ENCODE measurements around the gene HRH2. TPM values are rescaled to one million over a fixed set of nuclear protein-coding genes. Genes with fewer than 3 reads are reported as not detected.

Gene HRH2
- total RNA-seq, 1 experiment from 2014 or later, result not detected

DNA sequence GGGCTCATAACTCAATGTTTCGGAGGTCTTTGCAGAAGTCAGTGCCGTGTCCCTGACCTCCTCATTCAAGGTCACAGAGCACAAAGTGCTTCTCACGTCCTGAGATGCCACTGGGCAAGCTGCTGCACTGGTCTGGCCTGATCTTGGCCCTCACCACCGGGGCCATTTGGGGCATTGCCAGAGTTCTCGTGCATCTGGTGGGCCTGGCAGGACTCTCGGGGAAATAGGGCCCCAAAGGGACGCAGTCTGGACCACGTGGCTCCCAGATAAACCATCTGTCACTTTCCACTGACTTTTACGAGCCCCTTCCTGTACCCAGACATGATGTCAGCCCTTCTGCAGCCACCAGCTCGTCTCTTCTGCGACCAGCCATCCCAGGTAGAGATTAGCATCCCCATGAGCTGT is 54.8 kb downstream of the HRH2 start:
- peaks cover 98% of the 10 kb centered on the region for H3K27me3 ChIP-seq (ENCODE audit: insufficient read depth, low read depth)
- H3K9me2 ChIP-seq (ENCODE audit: insufficient read depth), result no peaks in the 10 kb centered on the region
- no peaks in the 10 kb centered on the region for H3K36me3 ChIP-seq (ENCODE audit: low read depth)
- no peak for DNase-seq
- H3K4me2 ChIP-seq, result no peak overlapping the region
- no peaks in the 10 kb centered on the region for H3K79me2 ChIP-seq (ENCODE audit: low read depth)
- POLR2A ChIA-PET (ENCODE audit: unreplicated experiment), result no interaction called here
- H3K4me3 ChIP-seq, result no peak overlapping the region
- intact Hi-C loops (cut with micrococcal nuclease; ENCODE audit: unreplicated experiment), result no loop called here
- H3K4me1 ChIP-seq (replicated peaks; ENCODE audit: insufficient read depth), result no peaks in the 10 kb centered on the region
- no peaks in the 10 kb centered on the region; the same call in 1 of the 2 replicates for H4K20me1 ChIP-seq (ENCODE audit: insufficient read depth)
- H3K27ac ChIP-seq, result no peak overlapping the region
- H3F3A ChIP-seq (ENCODE audit: insufficient read depth, low read depth), result no peaks in the 10 kb centered on the region
- H2AFZ ChIP-seq, result no peak overlapping the region
- no peaks in the 10 kb centered on the region for H3K9me3 ChIP-seq (ENCODE audit: insufficient read depth, low read depth)
- CTCF ChIA-PET, result no interaction called here
- no TSS peak for BruUV-seq (replicated peaks)
- TF ChIP-seq, protein P1, sequence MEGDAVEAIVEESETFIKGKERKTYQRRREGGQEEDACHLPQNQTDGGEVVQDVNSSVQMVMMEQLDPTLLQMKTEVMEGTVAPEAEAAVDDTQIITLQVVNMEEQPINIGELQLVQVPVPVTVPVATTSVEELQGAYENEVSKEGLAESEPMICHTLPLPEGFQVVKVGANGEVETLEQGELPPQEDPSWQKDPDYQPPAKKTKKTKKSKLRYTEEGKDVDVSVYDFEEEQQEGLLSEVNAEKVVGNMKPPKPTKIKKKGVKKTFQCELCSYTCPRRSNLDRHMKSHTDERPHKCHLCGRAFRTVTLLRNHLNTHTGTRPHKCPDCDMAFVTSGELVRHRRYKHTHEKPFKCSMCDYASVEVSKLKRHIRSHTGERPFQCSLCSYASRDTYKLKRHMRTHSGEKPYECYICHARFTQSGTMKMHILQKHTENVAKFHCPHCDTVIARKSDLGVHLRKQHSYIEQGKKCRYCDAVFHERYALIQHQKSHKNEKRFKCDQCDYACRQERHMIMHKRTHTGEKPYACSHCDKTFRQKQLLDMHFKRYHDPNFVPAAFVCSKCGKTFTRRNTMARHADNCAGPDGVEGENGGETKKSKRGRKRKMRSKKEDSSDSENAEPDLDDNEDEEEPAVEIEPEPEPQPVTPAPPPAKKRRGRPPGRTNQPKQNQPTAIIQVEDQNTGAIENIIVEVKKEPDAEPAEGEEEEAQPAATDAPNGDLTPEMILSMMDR (conservative IDR thresholded peaks at IDR 0.05), result no peak
- TF ChIP-seq EZH2 (IDR thresholded peaks at IDR 0.05; ENCODE audit: low read depth), result no peak

DNA sequence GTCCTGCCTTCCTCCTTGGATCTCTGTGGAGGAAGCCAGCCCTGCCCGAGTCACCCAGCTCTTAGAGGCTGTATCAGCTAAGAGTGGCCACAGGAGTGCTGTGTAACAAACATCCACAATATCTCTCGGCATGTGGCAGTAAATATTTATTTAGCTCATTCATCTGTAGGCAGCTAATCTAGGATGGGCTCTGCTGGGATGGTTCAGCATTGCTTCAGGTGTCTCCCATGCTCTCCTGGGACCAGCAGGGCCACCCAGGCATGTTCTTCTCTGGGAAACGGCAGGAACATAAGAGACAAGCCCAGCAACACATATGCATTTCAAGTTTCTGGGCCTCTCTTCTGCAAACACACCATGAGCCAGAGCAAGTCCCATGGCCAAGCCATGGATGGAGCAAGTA is 56.1 kb downstream of the HRH2 start:
- no peaks in the 10 kb centered on the region for H3K9me2 ChIP-seq (ENCODE audit: insufficient read depth)
- CTCF ChIA-PET, result no interaction called here
- BruUV-seq (replicated peaks), result no TSS peak
- no peak overlapping the region for H3K27ac ChIP-seq
- no peaks in the 10 kb centered on the region for H3F3A ChIP-seq (ENCODE audit: insufficient read depth, low read depth)
- H3K4me1 ChIP-seq (replicated peaks; ENCODE audit: insufficient read depth), result no peaks in the 10 kb centered on the region
- H3K27me3 ChIP-seq (ENCODE audit: insufficient read depth, low read depth), result peaks cover 95% of the 10 kb centered on the region
- no peak overlapping the region for H2AFZ ChIP-seq
- H3K4me2 ChIP-seq, result no peak overlapping the region
- intact Hi-C loops (cut with micrococcal nuclease; ENCODE audit: unreplicated experiment), result no loop called here
- TF ChIP-seq, protein P1 (conservative IDR thresholded peaks at IDR 0.05), result no peak
- no peak for TF ChIP-seq EZH2 (IDR thresholded peaks at IDR 0.05; ENCODE audit: low read depth)
- H4K20me1 ChIP-seq (ENCODE audit: insufficient read depth), result no peaks in the 10 kb centered on the region; the same call in 1 of the 2 replicates
- no peaks in the 10 kb centered on the region for H3K79me2 ChIP-seq (ENCODE audit: low read depth)
- POLR2A ChIA-PET (ENCODE audit: unreplicated experiment), result no interaction called here
- no peaks in the 10 kb centered on the region for H3K9me3 ChIP-seq (ENCODE audit: insufficient read depth, low read depth)
- H3K4me3 ChIP-seq, result no peak overlapping the region
- DNase-seq, result no peak
- no peaks in the 10 kb centered on the region for H3K36me3 ChIP-seq (ENCODE audit: low read depth)

DNA sequence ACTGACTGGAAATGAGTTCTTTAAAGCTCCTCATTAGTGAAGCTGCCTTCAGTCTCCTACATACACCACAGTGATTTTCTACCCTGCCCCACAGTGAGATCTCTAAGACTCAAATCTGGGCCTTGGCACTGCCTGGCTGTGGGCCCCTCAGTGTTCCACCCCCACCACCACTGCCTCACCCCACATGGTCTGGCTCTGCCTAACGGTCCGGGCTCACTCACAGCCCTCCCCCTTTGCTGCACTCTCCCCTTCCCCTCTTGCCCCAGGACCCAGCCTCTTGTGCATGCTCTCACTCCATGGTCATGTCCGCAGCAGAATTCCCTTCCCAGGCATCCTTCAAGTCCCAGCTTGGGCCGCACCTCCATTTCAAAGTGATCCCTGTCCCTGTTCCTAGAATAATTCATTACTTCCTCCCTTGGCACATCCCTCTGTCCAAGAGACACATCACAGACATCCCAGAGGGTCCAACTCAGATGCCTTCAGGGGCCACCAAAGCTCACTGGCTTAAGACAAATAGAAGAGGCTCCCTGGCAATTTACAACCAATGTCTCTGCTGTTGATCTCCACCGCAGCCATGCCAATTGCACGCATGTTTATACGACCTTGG is 56.7 kb downstream of the HRH2 start:
- intact Hi-C loops (cut with micrococcal nuclease; ENCODE audit: unreplicated experiment), result no loop called here
- Histone ChIP-seq H3K9me3 (ENCODE audit: insufficient read depth, low read depth) (no peaks in the 10 kb centered on the region), H3K9me2 (ENCODE audit: insufficient read depth) (no peaks in the 10 kb centered on the region), H3F3A (ENCODE audit: insufficient read depth, low read depth) (no peaks in the 10 kb centered on the region), H4K20me1 (ENCODE audit: insufficient read depth) (no peaks in the 10 kb centered on the region; the same call in 1 of the 2 replicates), H3K27me3 (ENCODE audit: insufficient read depth, low read depth) (peaks cover 92% of the 10 kb centered on the region), H3K79me2 (ENCODE audit: low read depth) (no peaks in the 10 kb centered on the region), H3K36me3 (ENCODE audit: low read depth) (no peaks in the 10 kb centered on the region), H3K4me3 (no peak overlapping the region), H3K4me2 (no peak overlapping the region), H3K27ac (no peak overlapping the region), H2AFZ (no peak overlapping the region), H3K4me1 (replicated peaks; ENCODE audit: insufficient read depth) (no peaks in the 10 kb centered on the region)
- POLR2A ChIA-PET (ENCODE audit: unreplicated experiment), result no interaction called here
- CTCF ChIA-PET, result interaction anchor here (0.6 kb wide), 1 partner anchor 9 kb away, joined by 6 read pairs; no protein-coding TSS in a partner anchor
- no TSS peak for BruUV-seq (replicated peaks)
- no peak for TF ChIP-seq EZH2 (IDR thresholded peaks at IDR 0.05; ENCODE audit: low read depth)
- TF ChIP-seq, protein P1 (conservative IDR thresholded peaks at IDR 0.05), result no peak
- DNase-seq, result no peak

All from PC-9 (cell line).